ENCODE data around the gene RDM1.

GRCh38 chr17:35872196-35872980 is 58.2 kb downstream of the RDM1 start:
- TF ChIP-seq CTCF (conservative IDR thresholded peaks at IDR 0.05; ENCODE audit: low read depth, low read length) (no peak), ELK1 (IDR thresholded peaks at IDR 0.05; ENCODE audit: borderline replicate concordance, low read depth, low read length) (no peak), CEBPB (IDR thresholded peaks at IDR 0.05; ENCODE audit: low read depth, low read length) (no peak), MXI1 (IDR thresholded peaks at IDR 0.05; ENCODE audit: borderline replicate concordance, low read depth, low read length) (no peak), RFX5 (IDR thresholded peaks at IDR 0.05; ENCODE audit: low read depth, low read length) (no peak), POLR2A (IDR thresholded peaks at IDR 0.05; ENCODE audit: low read depth, low read length) (no peak), BHLHE40 (IDR thresholded peaks at IDR 0.05; ENCODE audit: low read depth, low read length) (no peak), MAFK (IDR thresholded peaks at IDR 0.05; ENCODE audit: low read depth, low read length) (no peak)
